Esophagus muscularis mucosa (tissue), 4 donors: ENCODE measurements around the gene FAM3C. TPM values are rescaled to one million over a fixed set of nuclear protein-coding genes. Genes with fewer than 3 reads are reported as not detected.

Experiments used
- DNase-seq: peaks from one replicate; pipeline ENCODE4 v3.0.0-alpha.2; 2017; ENCODE audit errors: extremely low spot score
- H3K27ac ChIP-seq, 4 donors: fragments of 200-600 bp; sonication (generic); replicated peaks in 1 of 4; 1 replicate in 3 of 4; 2 replicates in 1 of 4; pipeline ENCODE4 v1.5.1; 2016 to 2019; ENCODE audit warnings: mild to moderate bottlenecking in 1 of 4
- H3K27me3 ChIP-seq, 4 donors: fragments of 200-600 bp; sonication (generic); one replicate each; pipeline versions ENCODE4 v1.5.1 to v1.6.0; 2016 to 2019
- H3K36me3 ChIP-seq, 4 donors: fragments of 200-600 bp; sonication (generic); one replicate each; pipeline ENCODE4 v1.5.1; 2016 to 2019
- H3K4me1 ChIP-seq, 4 donors: fragments of 200-600 bp; sonication (generic); one replicate each; pipeline ENCODE4 v1.5.1; 2016 to 2019
- H3K4me3 ChIP-seq, 4 donors: fragments of 200-600 bp; sonication (generic); 1 replicate in 2 of 4; 2 replicates in 2 of 4; pipeline ENCODE4 v1.5.1; 2016 to 2019; ENCODE audit warnings: mild to moderate bottlenecking in 4 of 4, moderate library complexity in 1 of 4
- H3K9me3 ChIP-seq, 4 donors: fragments of 200-600 bp; sonication (generic); 1 replicate in 3 of 4; 2 replicates in 1 of 4; pipeline ENCODE4 v1.5.1; 2016 to 2019
- EP300 ChIP-seq: sonication (generic); formaldehyde crosslinking; IDR thresholded peaks from one replicate; pipeline ENCODE4 v1.6.1; 2017; ENCODE audit warnings: antibody characterized with exemption
- POLR2A ChIP-seq: fragments of 450-650 bp; IDR thresholded peaks from one replicate; pipeline ENCODE4 v1.6.1; 2017; ENCODE audit warnings: antibody characterized with exemption, moderate library complexity, mild to moderate bottlenecking, low read depth
- POLR2AphosphoS5 ChIP-seq, 2 donors: sonication (generic); formaldehyde crosslinking; IDR thresholded peaks; one replicate each; pipeline ENCODE4 v1.6.1; 2017; ENCODE audit warnings: antibody characterized with exemption in 2 of 2
- WGBS: methylation state at CpG from one replicate; pipeline ENCODE4 v1.1.5; 2018; 5-methylcytosine and 5-hydroxymethylcytosine counted together
- intact Hi-C: fragments of 100-400 bp; cut with DNase I; formaldehyde crosslinking; loops from one replicate; pipeline ENCODE4 v1.15.1; 2023
- total RNA-seq, 4 donors: library from RNA; depleted of rRNA; stranded (reverse); fragments of >200 nt; gene quantifications; one replicate each; pipeline versions ENCODE4 v1.1.0 to v1.2.1, GENCODE V29; 2016
- TF ChIP-seq, protein P1 (sequence below), 3 experiments: fragments of 200-600 bp in 2 of 3; fragments of 450-650 bp in 1 of 3; sonication (generic) in 2 of 3; IDR thresholded peaks; one replicate each; pipeline ENCODE4 v1.5.1; 2017 to 2019; ENCODE audit warnings: antibody characterized with exemption in 3 of 3, mild to moderate bottlenecking in 2 of 3, moderate library complexity in 1 of 3

The FAM3C gene
- total RNA-seq, 4 donors from 2014 or later: 26.6 to 41.9 (median 30.7) TPM

- Histone ChIP-seq H3K9me3 (no peaks in the 10 kb centered on the region), H3K4me3 (no peak overlapping the region), H3K4me1 (peaks cover 7 to 9% (median 9%) of the 10 kb centered on the region in 4 donors), H3K27me3 (no peaks in the 10 kb centered on the region), H3K36me3 (peaks cover 0 to 41% (median 23%) of the 10 kb centered on the region in 4 donors), H3K27ac (no peak overlapping the region)
- DNase-seq: no peak
- intact Hi-C loops: no loop called here
- no peak for TF ChIP-seq EP300
- no peak for TF ChIP-seq POLR2A
- TF ChIP-seq POLR2AphosphoS5 (IDR thresholded peaks at IDR 0.05): no peak
- TF ChIP-seq, protein P1, sequence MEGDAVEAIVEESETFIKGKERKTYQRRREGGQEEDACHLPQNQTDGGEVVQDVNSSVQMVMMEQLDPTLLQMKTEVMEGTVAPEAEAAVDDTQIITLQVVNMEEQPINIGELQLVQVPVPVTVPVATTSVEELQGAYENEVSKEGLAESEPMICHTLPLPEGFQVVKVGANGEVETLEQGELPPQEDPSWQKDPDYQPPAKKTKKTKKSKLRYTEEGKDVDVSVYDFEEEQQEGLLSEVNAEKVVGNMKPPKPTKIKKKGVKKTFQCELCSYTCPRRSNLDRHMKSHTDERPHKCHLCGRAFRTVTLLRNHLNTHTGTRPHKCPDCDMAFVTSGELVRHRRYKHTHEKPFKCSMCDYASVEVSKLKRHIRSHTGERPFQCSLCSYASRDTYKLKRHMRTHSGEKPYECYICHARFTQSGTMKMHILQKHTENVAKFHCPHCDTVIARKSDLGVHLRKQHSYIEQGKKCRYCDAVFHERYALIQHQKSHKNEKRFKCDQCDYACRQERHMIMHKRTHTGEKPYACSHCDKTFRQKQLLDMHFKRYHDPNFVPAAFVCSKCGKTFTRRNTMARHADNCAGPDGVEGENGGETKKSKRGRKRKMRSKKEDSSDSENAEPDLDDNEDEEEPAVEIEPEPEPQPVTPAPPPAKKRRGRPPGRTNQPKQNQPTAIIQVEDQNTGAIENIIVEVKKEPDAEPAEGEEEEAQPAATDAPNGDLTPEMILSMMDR (IDR thresholded peaks at IDR 0.05): no peak
- WGBS: 97% methylated on average over 2 of the region's 2 CpGs
Observed at GRCh38 chr7:121376979-121377378, 19.1 kb downstream of the FAM3C start.

DNA sequence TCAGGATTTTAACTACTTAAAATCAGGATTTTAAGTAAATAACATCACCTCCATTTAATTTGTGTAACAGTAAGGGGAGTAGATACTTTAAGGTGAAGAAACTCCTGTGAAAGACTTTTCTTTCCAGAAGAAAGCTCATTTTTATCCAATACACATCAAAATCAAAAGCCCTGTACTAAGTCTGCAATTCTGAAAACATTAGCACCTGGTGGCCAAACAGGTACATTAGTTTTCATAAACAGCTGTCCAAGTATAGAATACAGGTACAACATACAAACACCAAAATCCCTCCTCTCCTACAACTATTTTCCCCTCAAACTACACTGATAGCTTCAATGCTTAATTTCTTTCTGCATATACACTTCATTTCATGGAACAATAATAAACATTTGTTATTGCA is 22.9 kb downstream of the FAM3C start:
- Histone ChIP-seq H3K27ac (no peak overlapping the region), H3K36me3 (peaks cover 0 to 43% (median 23%) of the 10 kb centered on the region in 4 donors), H3K4me3 (no peak overlapping the region), H3K4me1 (peaks cover 13 to 16% (median 14%) of the 10 kb centered on the region in 4 donors), H3K27me3 (no peaks in the 10 kb centered on the region), H3K9me3 (no peaks in the 10 kb centered on the region)
- DNase-seq: no peak
- TF ChIP-seq POLR2A (no peak), EP300 (no peak), POLR2AphosphoS5 (IDR thresholded peaks at IDR 0.05) (no peak)
- TF ChIP-seq, protein P1 (IDR thresholded peaks at IDR 0.05): no peak
- intact Hi-C loops: no loop called here

GRCh38 chr7:121372376-121373010 is 23.6 kb downstream of the FAM3C start:
- Histone ChIP-seq H3K9me3 (no peaks in the 10 kb centered on the region), H3K4me3 (no peak overlapping the region), H3K27ac (no peak overlapping the region), H3K27me3 (no peaks in the 10 kb centered on the region), H3K36me3 (peaks cover 0 to 36% (median 16%) of the 10 kb centered on the region in 4 donors), H3K4me1 (peaks cover 13 to 16% (median 14%) of the 10 kb centered on the region in 4 donors)
- DNase-seq: no peak
- 71% methylated on average over 2 of the region's 2 CpGs for WGBS
- intact Hi-C loops: no loop called here
- TF ChIP-seq POLR2AphosphoS5 (IDR thresholded peaks at IDR 0.05) (no peak), POLR2A (no peak), EP300 (no peak)
- TF ChIP-seq, protein P1 (IDR thresholded peaks at IDR 0.05): no peak

DNA sequence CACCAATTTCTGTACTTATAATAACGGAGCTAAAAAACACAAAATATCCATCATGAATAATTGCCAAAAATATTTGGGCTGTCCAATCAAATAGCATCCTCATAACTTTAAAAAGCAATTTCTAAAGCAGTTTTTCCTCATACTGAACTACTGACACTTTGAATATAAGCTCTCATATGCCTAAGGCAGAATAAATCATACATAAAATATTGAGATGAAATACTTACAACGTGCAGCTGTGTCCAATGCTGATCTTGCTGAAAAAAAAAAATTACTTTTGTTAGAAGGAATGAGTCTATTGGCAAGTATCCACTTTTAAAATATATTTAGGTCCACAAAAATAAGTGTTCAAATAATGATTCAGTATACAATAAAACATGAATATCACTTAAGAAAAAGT is 24.2 kb downstream of the FAM3C start:
- H3K36me3 ChIP-seq: peaks cover 0 to 30% (median 13%) of the 10 kb centered on the region in 4 donors
- intact Hi-C loops: no loop called here
- H3K9me3 ChIP-seq: no peaks in the 10 kb centered on the region
- TF ChIP-seq, protein P1 (IDR thresholded peaks at IDR 0.05): no peak
- TF ChIP-seq POLR2AphosphoS5 (IDR thresholded peaks at IDR 0.05) (no peak), POLR2A (no peak), EP300 (no peak)
- DNase-seq: no peak
- peaks cover 13 to 19% (median 14%) of the 10 kb centered on the region in 4 donors for H3K4me1 ChIP-seq
- WGBS: 64% methylated on average over 2 of the region's 2 CpGs
- no peak overlapping the region for H3K27ac ChIP-seq
- H3K4me3 ChIP-seq: no peak overlapping the region
- H3K27me3 ChIP-seq: no peaks in the 10 kb centered on the region
